H9 (cell line): ENCODE data around the gene COTL1. TPM values are rescaled to one million over a fixed set of nuclear protein-coding genes. Genes with fewer than 3 reads are reported as not detected.

Source experiments
- DNase-seq: peaks from one replicate; pipeline ENCODE4 v3.0.0-alpha.2; 2017
- H2AFZ ChIP-seq: one replicate; pipeline ENCODE4 v1.6.1; 2013; ENCODE audit warnings: mild to moderate bottlenecking, low read length, control low read depth, moderate library complexity
- H2AK5ac ChIP-seq: 2 replicates; pipeline ENCODE4 v1.6.1; 2013; ENCODE audit warnings: low read length, control low read depth, mixed read lengths; ENCODE audit not compliant: insufficient read length
- H2BK120ac ChIP-seq: one replicate; pipeline ENCODE4 v1.6.1; 2013; ENCODE audit warnings: low read depth, mild to moderate bottlenecking, low read length, control low read depth, inconsistent platforms; ENCODE audit not compliant: poor library complexity, severe bottlenecking
- H2BK12ac ChIP-seq: 2 replicates; pipeline ENCODE4 v1.6.1; 2013; ENCODE audit warnings: low read length, control low read depth, mixed read lengths, low read depth; ENCODE audit not compliant: insufficient read length
- H2BK15ac ChIP-seq: 2 replicates; pipeline ENCODE4 v1.6.1; 2013; ENCODE audit warnings: low read depth, low read length, control low read depth
- H2BK20ac ChIP-seq: one replicate; pipeline ENCODE4 v1.6.1; 2013; ENCODE audit warnings: low read depth, mild to moderate bottlenecking, low read length, control low read depth, inconsistent platforms; ENCODE audit not compliant: poor library complexity, severe bottlenecking
- H2BK5ac ChIP-seq: 2 replicates; pipeline ENCODE4 v1.6.1; 2013; ENCODE audit warnings: low read length, control low read depth, mixed read lengths; ENCODE audit not compliant: insufficient read length
- H3K14ac ChIP-seq: 2 replicates; pipeline ENCODE4 v1.6.1; 2013; ENCODE audit warnings: low read length, control low read depth; ENCODE audit not compliant: insufficient read depth
- H3K18ac ChIP-seq: 2 replicates; pipeline ENCODE4 v1.6.1; 2013; ENCODE audit warnings: low read depth, mild to moderate bottlenecking, mixed read lengths, low read length, control low read depth; ENCODE audit not compliant: insufficient read length
- H3K23ac ChIP-seq: 2 replicates; pipeline ENCODE4 v1.6.1; 2013; ENCODE audit warnings: low read length, control low read depth, mixed read lengths, low read depth; ENCODE audit not compliant: insufficient read length
- H3K23me2 ChIP-seq: 2 replicates; pipeline ENCODE4 v1.6.1; 2013; ENCODE audit warnings: low read depth, mild to moderate bottlenecking, mixed read lengths, low read length, control low read depth; ENCODE audit not compliant: insufficient read length, poor library complexity, severe bottlenecking
- H3K27ac ChIP-seq: 2 replicates; pipeline ENCODE4 v1.5.1; 2013; ENCODE audit warnings: low read length, control low read depth, mixed read lengths, low read depth; ENCODE audit not compliant: insufficient read length
- H3K27me3 ChIP-seq: 2 replicates; pipeline ENCODE4 v1.6.1; 2013; ENCODE audit warnings: low read length, control low read depth, inconsistent platforms; ENCODE audit not compliant: insufficient read depth
- H3K4ac ChIP-seq: 2 replicates; pipeline ENCODE4 v1.6.1; 2013; ENCODE audit warnings: low read depth, mild to moderate bottlenecking, control low read depth, inconsistent platforms, low read length, moderate library complexity
- H3K4me1 ChIP-seq: 2 replicates; pipeline ENCODE4 v1.6.1; 2013; ENCODE audit warnings: low read length, control low read depth, inconsistent platforms; ENCODE audit not compliant: insufficient read depth
- H3K4me2 ChIP-seq: 2 replicates; pipeline ENCODE4 v1.6.1; 2013; ENCODE audit warnings: low read length, control low read depth, mixed read lengths; ENCODE audit not compliant: insufficient read length, insufficient read depth
- H3K56ac ChIP-seq: 2 replicates; pipeline ENCODE4 v1.6.1; 2013; ENCODE audit warnings: low read depth, mild to moderate bottlenecking, mixed read lengths, low read length, control low read depth; ENCODE audit not compliant: insufficient read length
- H3K79me1 ChIP-seq: 2 replicates; pipeline ENCODE4 v1.6.1; 2013; ENCODE audit warnings: low read depth, mild to moderate bottlenecking, moderate library complexity, low read length, control low read depth, inconsistent platforms; ENCODE audit not compliant: insufficient read depth, poor library complexity, severe bottlenecking
- H3K79me2 ChIP-seq: 2 replicates; pipeline ENCODE4 v1.6.1; 2013; ENCODE audit warnings: low read length, control low read depth, inconsistent platforms; ENCODE audit not compliant: insufficient read depth
- H3K9ac ChIP-seq: 2 replicates; pipeline ENCODE4 v1.6.1; 2013; ENCODE audit warnings: low read length, control low read depth, mixed read lengths; ENCODE audit not compliant: insufficient read length; ENCODE audit errors: extremely low read depth
- H3K9me3 ChIP-seq: one replicate; pipeline ENCODE4 v1.6.1; 2013; ENCODE audit warnings: low read depth, low read length, inconsistent platforms; ENCODE audit not compliant: control insufficient read depth
- H3T11ph ChIP-seq: one replicate; pipeline ENCODE4 v1.6.1; 2013; ENCODE audit warnings: mild to moderate bottlenecking, low read length, control low read depth, inconsistent platforms
- H4K20me1 ChIP-seq: one replicate; pipeline ENCODE4 v1.6.1; 2013; ENCODE audit not compliant: control insufficient read depth, insufficient read length, insufficient read depth
- H4K5ac ChIP-seq: 2 replicates; pipeline ENCODE4 v1.6.1; 2013; ENCODE audit warnings: low read depth, mild to moderate bottlenecking, mixed read lengths, low read length, control low read depth; ENCODE audit not compliant: insufficient read length
- H4K8ac ChIP-seq: replicated peaks from 2 replicates; pipeline ENCODE4 v1.6.1; 2013; ENCODE audit warnings: low read length, control low read depth, mixed read lengths, low read depth; ENCODE audit not compliant: insufficient read length
- H4K91ac ChIP-seq: 2 replicates; pipeline ENCODE4 v1.6.1; 2013; ENCODE audit warnings: low read depth, mild to moderate bottlenecking, moderate library complexity, mixed read lengths, low read length, control low read depth; ENCODE audit not compliant: insufficient read length
- H3K27ac Mint-ChIP-seq, 3 experiments: 2 replicates in 2 of 3; 3 replicates in 1 of 3; pipeline ENCODE4 v1.8.0; 2020 to 2021; ENCODE audit warnings: mixed read lengths in 3 of 3, mild to moderate bottlenecking in 1 of 3, moderate library complexity in 1 of 3
- H3K27me3 Mint-ChIP-seq: 2 replicates; pipeline ENCODE4 v1.8.0; 2021; ENCODE audit warnings: low read depth, mild to moderate bottlenecking, moderate library complexity, mixed read lengths
- H3K36me3 Mint-ChIP-seq, 3 experiments: 2 replicates in 2 of 3; 3 replicates in 1 of 3; pipeline ENCODE4 v1.8.0; 2020 to 2021; ENCODE audit warnings: low read depth in 3 of 3, mixed read lengths in 3 of 3; ENCODE audit not compliant: insufficient read depth in 1 of 3
- H3K4me1 Mint-ChIP-seq, 2 experiments: 2 replicates each; pipeline ENCODE4 v1.8.0; 2020; ENCODE audit warnings: mixed read lengths in 2 of 2
- H3K4me3 Mint-ChIP-seq, 2 experiments: 2 replicates in 1 of 2; 3 replicates in 1 of 2; pipeline ENCODE4 v1.8.0; 2020 to 2021; ENCODE audit warnings: mild to moderate bottlenecking in 2 of 2, mixed read lengths in 2 of 2, moderate library complexity in 1 of 2
- H3K9me3 Mint-ChIP-seq, 2 experiments: 2 replicates in 1 of 2; 3 replicates in 1 of 2; pipeline ENCODE4 v1.8.0; 2020; ENCODE audit warnings: mild to moderate bottlenecking in 2 of 2, mixed read lengths in 2 of 2, moderate library complexity in 1 of 2
- total RNA-seq: library from RNA; stranded (reverse); gene quantifications from 2 replicates; pipeline ENCODE4 v1.2.1, GENCODE V29; 2021
- TF ChIP-seq, protein P1 (sequence below): fragments of 200-600 bp; sonication (generic); conservative IDR thresholded peaks from 3 replicates; pipeline ENCODE4 v1.8.0; 2021; ENCODE audit warnings: antibody characterized with exemption, mild to moderate bottlenecking

Gene COTL1
- total RNA-seq, 1 experiment from 2014 or later: 81.4 TPM

DNA sequence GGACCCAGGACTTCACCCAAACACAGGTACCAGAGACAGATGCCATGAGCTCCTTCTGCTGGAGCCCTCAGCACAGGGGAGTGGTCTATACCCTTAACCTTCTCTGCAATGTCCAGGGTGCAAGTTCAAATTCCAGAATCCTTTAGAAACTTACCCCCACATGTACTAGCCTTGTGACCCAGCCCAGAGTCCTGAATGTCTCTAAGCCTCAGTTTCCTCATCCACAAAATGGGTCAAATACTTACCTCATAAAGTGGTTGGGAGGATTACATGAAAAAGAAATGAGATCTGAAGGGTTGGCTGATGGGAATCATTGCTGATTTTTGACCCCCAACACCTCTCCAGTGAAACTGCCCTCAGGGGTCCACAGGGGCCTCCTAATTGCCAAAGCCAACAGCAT is 21.7 kb downstream of the COTL1 start:
- Mint-ChIP-seq H3K27me3 (peaks cover 8% of the 10 kb centered on the region), H3K9me3 (no peaks in the 10 kb centered on the region; a peak in 1 of 5 replicates), H3K4me1 (peaks cover 47 to 64% of the 10 kb centered on the region in 2 experiments), H3K36me3 (peaks cover 10 to 16% (median 10%) of the 10 kb centered on the region in 3 experiments), H3K4me3 (no peak overlapping the region), H3K27ac (no peak overlapping the region; a peak in 1 of 7 replicates)
- no peak overlapping the region for H2BK15ac ChIP-seq
- H3K4ac ChIP-seq: no peak overlapping the region
- TF ChIP-seq, protein P1, sequence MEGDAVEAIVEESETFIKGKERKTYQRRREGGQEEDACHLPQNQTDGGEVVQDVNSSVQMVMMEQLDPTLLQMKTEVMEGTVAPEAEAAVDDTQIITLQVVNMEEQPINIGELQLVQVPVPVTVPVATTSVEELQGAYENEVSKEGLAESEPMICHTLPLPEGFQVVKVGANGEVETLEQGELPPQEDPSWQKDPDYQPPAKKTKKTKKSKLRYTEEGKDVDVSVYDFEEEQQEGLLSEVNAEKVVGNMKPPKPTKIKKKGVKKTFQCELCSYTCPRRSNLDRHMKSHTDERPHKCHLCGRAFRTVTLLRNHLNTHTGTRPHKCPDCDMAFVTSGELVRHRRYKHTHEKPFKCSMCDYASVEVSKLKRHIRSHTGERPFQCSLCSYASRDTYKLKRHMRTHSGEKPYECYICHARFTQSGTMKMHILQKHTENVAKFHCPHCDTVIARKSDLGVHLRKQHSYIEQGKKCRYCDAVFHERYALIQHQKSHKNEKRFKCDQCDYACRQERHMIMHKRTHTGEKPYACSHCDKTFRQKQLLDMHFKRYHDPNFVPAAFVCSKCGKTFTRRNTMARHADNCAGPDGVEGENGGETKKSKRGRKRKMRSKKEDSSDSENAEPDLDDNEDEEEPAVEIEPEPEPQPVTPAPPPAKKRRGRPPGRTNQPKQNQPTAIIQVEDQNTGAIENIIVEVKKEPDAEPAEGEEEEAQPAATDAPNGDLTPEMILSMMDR: no peak
- H4K8ac ChIP-seq: no peak overlapping the region
- H4K5ac ChIP-seq: no peak overlapping the region
- no peaks in the 10 kb centered on the region for H3K23me2 ChIP-seq
- H2BK20ac ChIP-seq: no peak overlapping the region
- H3K23ac ChIP-seq: no peak overlapping the region
- H3K27ac ChIP-seq: no peak overlapping the region
- H3K79me2 ChIP-seq: no peaks in the 10 kb centered on the region; the same call in 1 of the 2 replicates
- no peak overlapping the region for H3K18ac ChIP-seq
- H4K91ac ChIP-seq: no peak overlapping the region
- H3K9me3 ChIP-seq: no peaks in the 10 kb centered on the region
- H3K79me1 ChIP-seq: no peaks in the 10 kb centered on the region
- H3T11ph ChIP-seq: no peak overlapping the region
- DNase-seq: no peak
- H3K56ac ChIP-seq: no peak overlapping the region
- H2BK120ac ChIP-seq: no peak overlapping the region
- H3K27me3 ChIP-seq: no peaks in the 10 kb centered on the region
- no peaks in the 10 kb centered on the region; the same call in 1 of the 2 replicates for H3K4me1 ChIP-seq
- H2AFZ ChIP-seq: no peak overlapping the region
- H2AK5ac ChIP-seq: no peak overlapping the region
- H3K14ac ChIP-seq: no peak overlapping the region
- no peak overlapping the region for H3K4me2 ChIP-seq
- H2BK12ac ChIP-seq: no peak overlapping the region
- no peak overlapping the region for H3K9ac ChIP-seq
- H4K20me1 ChIP-seq: peaks cover 3% of the 10 kb centered on the region
- H2BK5ac ChIP-seq: no peak overlapping the region
